Vagina (tissue), 2 donors: Measurements from ENCODE around the gene SEC24D.

Source experiments
- POLR2AphosphoS5 ChIP-seq, 2 donors: sonication (generic); formaldehyde crosslinking; IDR thresholded peaks; one replicate each; pipeline ENCODE4 v1.9.0; 2017; ENCODE audit warnings: antibody characterized with exemption in 2 of 2, mild to moderate bottlenecking in 2 of 2, low read depth in 1 of 2; ENCODE audit not compliant: insufficient read depth in 1 of 2
- TF ChIP-seq, protein P1 (sequence below), 3 experiments: fragments of 450-650 bp in 2 of 3; fragments of 200-600 bp in 1 of 3; sonication (generic) in 1 of 3; IDR thresholded peaks; one replicate each; pipeline ENCODE4 v1.5.1; 2017 to 2019; ENCODE audit warnings: antibody characterized with exemption in 3 of 3, mild to moderate bottlenecking in 2 of 3, moderate library complexity in 2 of 3

DNA sequence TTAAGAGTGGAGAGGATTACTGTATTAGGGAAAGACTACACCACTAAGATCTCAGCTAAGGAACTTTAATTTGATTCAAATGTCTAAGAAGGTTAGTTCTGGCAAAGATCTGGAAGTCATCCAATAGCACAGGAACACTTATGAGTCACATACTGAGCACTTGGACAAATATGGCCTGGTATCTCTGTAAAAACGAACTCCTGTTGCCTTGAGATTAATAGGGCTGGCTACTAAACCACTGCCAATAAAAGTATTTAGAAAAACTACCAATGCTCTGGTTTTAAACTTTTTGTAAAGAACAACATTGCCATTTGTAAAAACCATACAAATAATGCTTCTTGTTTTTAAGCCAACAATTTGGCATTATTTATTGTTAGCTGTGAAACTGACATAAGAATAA lies 70.5 kb downstream of the SEC24D start:
- TF ChIP-seq, protein P1, sequence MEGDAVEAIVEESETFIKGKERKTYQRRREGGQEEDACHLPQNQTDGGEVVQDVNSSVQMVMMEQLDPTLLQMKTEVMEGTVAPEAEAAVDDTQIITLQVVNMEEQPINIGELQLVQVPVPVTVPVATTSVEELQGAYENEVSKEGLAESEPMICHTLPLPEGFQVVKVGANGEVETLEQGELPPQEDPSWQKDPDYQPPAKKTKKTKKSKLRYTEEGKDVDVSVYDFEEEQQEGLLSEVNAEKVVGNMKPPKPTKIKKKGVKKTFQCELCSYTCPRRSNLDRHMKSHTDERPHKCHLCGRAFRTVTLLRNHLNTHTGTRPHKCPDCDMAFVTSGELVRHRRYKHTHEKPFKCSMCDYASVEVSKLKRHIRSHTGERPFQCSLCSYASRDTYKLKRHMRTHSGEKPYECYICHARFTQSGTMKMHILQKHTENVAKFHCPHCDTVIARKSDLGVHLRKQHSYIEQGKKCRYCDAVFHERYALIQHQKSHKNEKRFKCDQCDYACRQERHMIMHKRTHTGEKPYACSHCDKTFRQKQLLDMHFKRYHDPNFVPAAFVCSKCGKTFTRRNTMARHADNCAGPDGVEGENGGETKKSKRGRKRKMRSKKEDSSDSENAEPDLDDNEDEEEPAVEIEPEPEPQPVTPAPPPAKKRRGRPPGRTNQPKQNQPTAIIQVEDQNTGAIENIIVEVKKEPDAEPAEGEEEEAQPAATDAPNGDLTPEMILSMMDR (IDR thresholded peaks at IDR 0.05), result no peak
- TF ChIP-seq POLR2AphosphoS5 (IDR thresholded peaks at IDR 0.05; ENCODE audit: insufficient read depth in 1 of 2, low read depth in 1 of 2), result peak in 1 of 2 donors; percentile 96
